Calu3 (cell line): Measurements from ENCODE around the gene SIPA1L3. TPM values are rescaled to one million over a fixed set of nuclear protein-coding genes. Genes with fewer than 3 reads are reported as not detected.
A peak's percentile ranks its signal among the peaks of the same experiment; 100 is the strongest.

Experiments
- BruUV-seq: library from RNA; stranded (reverse); fragments of 400-500 nt; replicated peaks from 2 replicates; lab custom pipeline; 2021; lab: Mats Ljungman, UMichigan
- CTCF ChIA-PET: fragments of 300-600 bp; sonication (Branson Sonifier 250); formaldehyde crosslinking; loops from one replicate; lab custom pipeline; 2022; ENCODE audit warnings: antibody characterized with exemption; lab: Charles Lee
- DNase-seq: peaks from one replicate; pipeline ENCODE4 v3.0.0; 2022
- H3K27ac Mint-ChIP-seq: one replicate; pipeline ENCODE4 v1.8.0; 2022; ENCODE audit warnings: mixed read lengths; ENCODE audit not compliant: unreplicated experiment
- H3K27me3 Mint-ChIP-seq: one replicate; pipeline ENCODE4 v1.8.0; 2022; ENCODE audit warnings: mixed read lengths; ENCODE audit not compliant: unreplicated experiment
- H3K36me3 Mint-ChIP-seq: one replicate; pipeline ENCODE4 v1.8.0; 2022; ENCODE audit warnings: mild to moderate bottlenecking, moderate library complexity, mixed read lengths; ENCODE audit not compliant: insufficient read depth, unreplicated experiment
- H3K4me1 Mint-ChIP-seq: one replicate; pipeline ENCODE4 v1.8.0; 2022; ENCODE audit warnings: mild to moderate bottlenecking, low read depth, mixed read lengths; ENCODE audit not compliant: unreplicated experiment
- H3K4me3 Mint-ChIP-seq: one replicate; pipeline ENCODE4 v1.8.0; 2022; ENCODE audit warnings: mild to moderate bottlenecking, low read depth, moderate library complexity, mixed read lengths; ENCODE audit not compliant: unreplicated experiment
- H3K9me3 Mint-ChIP-seq: one replicate; pipeline ENCODE4 v1.8.0; 2022; ENCODE audit warnings: low read depth, mixed read lengths; ENCODE audit not compliant: unreplicated experiment
- intact Hi-C: fragments of 100-400 bp; cut with micrococcal nuclease; formaldehyde crosslinking; loops from one replicate; pipeline ENCODE4 v1.10.0; 2022; ENCODE audit not compliant: unreplicated experiment
- total RNA-seq: library from RNA; stranded (reverse); gene quantifications from 2 replicates; pipeline ENCODE4 v1.2.3, GENCODE V29; 2022
- TF ChIP-seq, protein P1 (sequence below): fragments of 200-600 bp; IDR thresholded peaks from one replicate; pipeline ENCODE4 v1.8.0; 2022; ENCODE audit warnings: antibody characterized with exemption; ENCODE audit not compliant: unreplicated experiment

SIPA1L3 gene
- total RNA-seq, 1 experiment from 2014 or later, result 127 TPM

GRCh38 chr19:38055655-38056521, 148.9 kb downstream of the SIPA1L3 start:
- TF ChIP-seq, protein P1, sequence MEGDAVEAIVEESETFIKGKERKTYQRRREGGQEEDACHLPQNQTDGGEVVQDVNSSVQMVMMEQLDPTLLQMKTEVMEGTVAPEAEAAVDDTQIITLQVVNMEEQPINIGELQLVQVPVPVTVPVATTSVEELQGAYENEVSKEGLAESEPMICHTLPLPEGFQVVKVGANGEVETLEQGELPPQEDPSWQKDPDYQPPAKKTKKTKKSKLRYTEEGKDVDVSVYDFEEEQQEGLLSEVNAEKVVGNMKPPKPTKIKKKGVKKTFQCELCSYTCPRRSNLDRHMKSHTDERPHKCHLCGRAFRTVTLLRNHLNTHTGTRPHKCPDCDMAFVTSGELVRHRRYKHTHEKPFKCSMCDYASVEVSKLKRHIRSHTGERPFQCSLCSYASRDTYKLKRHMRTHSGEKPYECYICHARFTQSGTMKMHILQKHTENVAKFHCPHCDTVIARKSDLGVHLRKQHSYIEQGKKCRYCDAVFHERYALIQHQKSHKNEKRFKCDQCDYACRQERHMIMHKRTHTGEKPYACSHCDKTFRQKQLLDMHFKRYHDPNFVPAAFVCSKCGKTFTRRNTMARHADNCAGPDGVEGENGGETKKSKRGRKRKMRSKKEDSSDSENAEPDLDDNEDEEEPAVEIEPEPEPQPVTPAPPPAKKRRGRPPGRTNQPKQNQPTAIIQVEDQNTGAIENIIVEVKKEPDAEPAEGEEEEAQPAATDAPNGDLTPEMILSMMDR, result no peak
- Mint-ChIP-seq H3K27ac (no peak overlapping the region), H3K9me3 (no peaks in the 10 kb centered on the region), H3K4me1 (peaks cover 11% of the 10 kb centered on the region), H3K36me3 (peaks cover 6% of the 10 kb centered on the region), H3K4me3 (no peak overlapping the region), H3K27me3 (no peaks in the 10 kb centered on the region)
- BruUV-seq, result no TSS peak
- CTCF ChIA-PET, result no interaction called here
- intact Hi-C loops, result no loop called here
- DNase-seq, result no peak

DNA sequence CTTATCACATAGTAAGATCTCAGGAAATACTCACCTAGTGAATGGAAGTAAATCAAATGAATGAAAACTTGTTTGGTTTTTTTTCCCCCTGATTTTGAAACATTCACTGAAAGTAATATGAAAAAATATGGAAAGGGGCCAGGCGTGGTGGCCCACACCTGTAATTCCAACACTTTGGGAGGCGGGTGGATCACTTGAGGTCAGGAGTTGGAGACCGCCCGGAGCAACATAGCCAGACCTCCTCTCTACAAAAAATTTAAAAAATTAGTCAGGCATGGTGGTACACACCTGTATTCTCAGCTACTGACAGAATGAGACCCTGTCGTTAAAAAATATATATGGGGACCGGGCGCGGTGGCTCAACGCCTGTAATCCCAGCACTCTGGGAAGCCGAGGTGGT, 149.6 kb downstream of the SIPA1L3 start:
- H3K27me3 Mint-ChIP-seq, result no peaks in the 10 kb centered on the region
- CTCF ChIA-PET, result no interaction called here
- no peaks in the 10 kb centered on the region for H3K9me3 Mint-ChIP-seq
- BruUV-seq, result no TSS peak
- intact Hi-C loops, result no loop called here
- H3K27ac Mint-ChIP-seq, result no peak overlapping the region
- H3K4me3 Mint-ChIP-seq, result no peak overlapping the region
- no peak for DNase-seq
- TF ChIP-seq, protein P1, result no peak
- H3K4me1 Mint-ChIP-seq, result peaks cover 19% of the 10 kb centered on the region
- H3K36me3 Mint-ChIP-seq, result peaks cover 6% of the 10 kb centered on the region

DNA sequence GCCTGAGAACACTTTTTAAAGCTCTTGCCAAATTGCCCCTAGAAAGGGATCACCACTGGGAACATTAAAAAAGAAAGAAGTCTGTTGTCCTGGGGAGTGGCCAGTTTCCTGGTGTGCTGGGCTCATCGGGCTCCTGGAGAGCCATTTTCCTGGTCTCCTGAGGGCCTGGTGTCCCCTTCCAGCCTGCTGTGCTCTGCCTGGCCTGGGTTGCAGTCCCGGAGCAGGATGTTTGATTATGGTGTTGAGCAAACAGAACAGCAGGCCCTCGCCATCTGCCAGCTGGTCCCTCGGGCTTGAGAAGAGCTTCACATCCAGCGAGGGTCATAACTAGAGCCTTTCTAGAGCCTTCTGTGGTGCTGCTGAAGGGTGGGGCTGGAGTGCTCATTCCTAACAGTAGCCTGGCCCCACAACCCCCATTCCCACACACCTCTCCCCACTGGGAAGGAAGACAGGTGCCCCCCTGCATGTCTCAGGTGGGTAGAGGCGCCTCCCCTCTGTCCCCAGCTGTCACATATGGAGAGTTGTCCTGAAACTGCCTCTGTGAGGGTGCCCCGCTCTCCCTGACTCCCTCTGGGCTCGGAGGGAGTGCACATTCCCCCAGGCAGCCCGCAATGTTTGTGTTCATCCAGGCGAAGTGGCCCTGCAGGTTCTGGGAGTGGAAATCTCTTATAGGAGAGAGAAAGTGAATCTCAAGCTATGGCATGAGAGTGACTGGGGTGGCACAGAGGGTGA, 151.1 kb downstream of the SIPA1L3 start:
- CTCF ChIA-PET, result interaction anchor here (0.6 to 2.2 kb wide), 6 partner anchors 17 to 156 kb away, joined by 3 to 17 read pairs (median 5); no protein-coding TSS in a partner anchor
- no TSS peak for BruUV-seq
- TF ChIP-seq, protein P1, result no peak

DNA sequence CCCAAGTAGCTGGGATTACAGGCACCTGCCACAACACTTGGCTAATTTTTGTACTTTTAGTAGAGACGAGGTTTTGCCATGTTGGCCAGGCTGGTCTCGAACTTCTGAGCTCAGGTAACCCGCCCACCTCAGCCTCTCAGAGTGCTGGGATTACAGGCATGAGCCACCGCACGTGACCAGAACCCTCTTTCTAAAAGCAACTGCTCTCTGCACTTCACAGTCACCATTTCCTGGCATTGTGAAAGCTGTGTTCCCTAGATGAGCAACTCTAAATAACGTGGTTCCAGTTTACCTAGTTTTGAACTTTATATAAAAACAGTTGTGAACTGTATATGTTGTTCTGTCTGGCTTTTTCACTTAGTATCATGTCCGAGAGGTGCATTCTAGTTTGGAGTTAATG, 152.9 kb downstream of the SIPA1L3 start:
- intact Hi-C loops, result no loop called here
- no peak for DNase-seq
- H3K4me1 Mint-ChIP-seq, result peaks cover 20% of the 10 kb centered on the region
- BruUV-seq, result no TSS peak
- peaks cover 6% of the 10 kb centered on the region for H3K36me3 Mint-ChIP-seq
- H3K27ac Mint-ChIP-seq, result no peak overlapping the region
- CTCF ChIA-PET, result interaction anchor here (2.2 kb wide), 1 partner anchor 158 kb away, joined by 17 read pairs; no protein-coding TSS in a partner anchor
- H3K27me3 Mint-ChIP-seq, result no peaks in the 10 kb centered on the region
- TF ChIP-seq, protein P1, result no peak
- H3K9me3 Mint-ChIP-seq, result no peaks in the 10 kb centered on the region
- H3K4me3 Mint-ChIP-seq, result no peak overlapping the region

More for the DNA sequence above, 151.1 kb downstream of the SIPA1L3 start:
- H3K27ac Mint-ChIP-seq, result no peak overlapping the region
- no peaks in the 10 kb centered on the region for H3K9me3 Mint-ChIP-seq
- peaks cover 20% of the 10 kb centered on the region for H3K4me1 Mint-ChIP-seq
- H3K4me3 Mint-ChIP-seq, result no peak overlapping the region
- DNase-seq, result peak; percentile 38
- H3K36me3 Mint-ChIP-seq, result peaks cover 6% of the 10 kb centered on the region
- no peaks in the 10 kb centered on the region for H3K27me3 Mint-ChIP-seq
- intact Hi-C loops, result no loop called here
